Neuron (in vitro differentiated cells): Measurements from ENCODE around the gene GKN2.

Source experiments
- H2AFZ ChIP-seq: one replicate; pipeline ENCODE4 v1.6.1; 2013; ENCODE audit warnings: low read depth, mild to moderate bottlenecking, inconsistent platforms, low read length, moderate library complexity
- H3K27me3 ChIP-seq: one replicate; pipeline ENCODE4 v1.6.1; 2013; ENCODE audit warnings: low read length; ENCODE audit not compliant: insufficient read depth
- H3K36me3 ChIP-seq: one replicate; pipeline ENCODE4 v1.6.1; 2013; ENCODE audit warnings: low read length; ENCODE audit not compliant: insufficient read depth
- H3K4me1 ChIP-seq: one replicate; pipeline ENCODE4 v1.6.1; 2013; ENCODE audit warnings: low read length; ENCODE audit not compliant: insufficient read depth
- H3K4me3 ChIP-seq: 2 replicates; pipeline ENCODE4 v1.5.1; 2013; ENCODE audit warnings: mild to moderate bottlenecking, low read length, moderate library complexity
- H3K9me3 ChIP-seq: one replicate; pipeline ENCODE4 v1.6.1; 2013; ENCODE audit warnings: low read length

Gene GKN2

GRCh38 chr2:68926796-68927195 lies 25.9 kb downstream of the GKN2 start:
- no peaks in the 10 kb centered on the region for H3K36me3 ChIP-seq
- H3K9me3 ChIP-seq, result no peaks in the 10 kb centered on the region
- no peaks in the 10 kb centered on the region for H3K4me1 ChIP-seq
- H2AFZ ChIP-seq, result no peak overlapping the region
- H3K4me3 ChIP-seq, result no peak overlapping the region
- H3K27me3 ChIP-seq, result no peaks in the 10 kb centered on the region

GRCh38 chr2:68925295-68925896 lies 27.3 kb downstream of the GKN2 start:
- Histone ChIP-seq H3K27me3 (no peaks in the 10 kb centered on the region), H3K36me3 (no peaks in the 10 kb centered on the region), H3K4me1 (no peaks in the 10 kb centered on the region), H3K4me3 (no peak overlapping the region), H3K9me3 (no peaks in the 10 kb centered on the region), H2AFZ (no peak overlapping the region)

GRCh38 chr2:68921646-68922045 lies 31.0 kb downstream of the GKN2 start:
- H3K27me3 ChIP-seq, result no peaks in the 10 kb centered on the region
- H3K4me3 ChIP-seq, result no peak overlapping the region
- H3K36me3 ChIP-seq, result no peaks in the 10 kb centered on the region
- H2AFZ ChIP-seq, result no peak overlapping the region
- no peaks in the 10 kb centered on the region for H3K9me3 ChIP-seq
- H3K4me1 ChIP-seq, result no peaks in the 10 kb centered on the region

GRCh38 chr2:68920481-68921170 lies 32.1 kb downstream of the GKN2 start:
- H2AFZ ChIP-seq, result no peak overlapping the region

GRCh38 chr2:68918497-68918896 lies 34.2 kb downstream of the GKN2 start:
- no peaks in the 10 kb centered on the region for H3K27me3 ChIP-seq
- H3K9me3 ChIP-seq, result no peaks in the 10 kb centered on the region
- H2AFZ ChIP-seq, result no peak overlapping the region

More at GRCh38 chr2:68920481-68921170, 32.1 kb downstream of the GKN2 start:
- no peaks in the 10 kb centered on the region for H3K9me3 ChIP-seq
- H3K4me3 ChIP-seq, result no peak overlapping the region
- no peaks in the 10 kb centered on the region for H3K4me1 ChIP-seq
- H3K27me3 ChIP-seq, result no peaks in the 10 kb centered on the region
- no peaks in the 10 kb centered on the region for H3K36me3 ChIP-seq

GRCh38 chr2:68917034-68917718 lies 35.5 kb downstream of the GKN2 start:
- Histone ChIP-seq H3K36me3 (no peaks in the 10 kb centered on the region), H3K9me3 (no peaks in the 10 kb centered on the region), H2AFZ (no peak overlapping the region), H3K27me3 (no peaks in the 10 kb centered on the region), H3K4me3 (no peak overlapping the region), H3K4me1 (no peaks in the 10 kb centered on the region)

More at GRCh38 chr2:68918497-68918896, 34.2 kb downstream of the GKN2 start:
- H3K36me3 ChIP-seq, result no peaks in the 10 kb centered on the region
- no peak overlapping the region for H3K4me3 ChIP-seq
- H3K4me1 ChIP-seq, result no peaks in the 10 kb centered on the region

GRCh38 chr2:68916226-68916625 lies 36.5 kb downstream of the GKN2 start:
- Histone ChIP-seq H3K4me1 (no peaks in the 10 kb centered on the region), H3K9me3 (no peaks in the 10 kb centered on the region), H3K36me3 (no peaks in the 10 kb centered on the region), H3K27me3 (no peaks in the 10 kb centered on the region), H2AFZ (no peak overlapping the region), H3K4me3 (no peak overlapping the region)

- H3K4me1 ChIP-seq, result no peaks in the 10 kb centered on the region
- H3K36me3 ChIP-seq, result no peaks in the 10 kb centered on the region
- no peaks in the 10 kb centered on the region for H3K27me3 ChIP-seq
- H3K9me3 ChIP-seq, result no peaks in the 10 kb centered on the region
- no peak overlapping the region for H3K4me3 ChIP-seq
- H2AFZ ChIP-seq, result no peak overlapping the region
Measured at GRCh38 chr2:68915393-68915792, 37.3 kb downstream of the GKN2 start.

- Histone ChIP-seq H2AFZ (no peak overlapping the region), H3K9me3 (no peaks in the 10 kb centered on the region), H3K4me1 (no peaks in the 10 kb centered on the region), H3K27me3 (no peaks in the 10 kb centered on the region), H3K4me3 (no peak overlapping the region), H3K36me3 (no peaks in the 10 kb centered on the region)
Measured at GRCh38 chr2:68913359-68913758, 39.3 kb downstream of the GKN2 start.

GRCh38 chr2:68912732-68913131 lies 40.0 kb downstream of the GKN2 start:
- H3K9me3 ChIP-seq, result no peaks in the 10 kb centered on the region
- no peak overlapping the region for H3K4me3 ChIP-seq
- H3K36me3 ChIP-seq, result no peaks in the 10 kb centered on the region
- no peaks in the 10 kb centered on the region for H3K4me1 ChIP-seq
- H3K27me3 ChIP-seq, result no peaks in the 10 kb centered on the region
- H2AFZ ChIP-seq, result no peak overlapping the region

- no peaks in the 10 kb centered on the region for H3K36me3 ChIP-seq
- H3K4me3 ChIP-seq, result no peak overlapping the region
- H3K4me1 ChIP-seq, result no peaks in the 10 kb centered on the region
- H3K27me3 ChIP-seq, result no peaks in the 10 kb centered on the region
- H2AFZ ChIP-seq, result no peak overlapping the region
- no peaks in the 10 kb centered on the region for H3K9me3 ChIP-seq
Measured at GRCh38 chr2:68912111-68912510, 40.6 kb downstream of the GKN2 start.

GRCh38 chr2:68911709-68912108 lies 41.0 kb downstream of the GKN2 start:
- no peaks in the 10 kb centered on the region for H3K9me3 ChIP-seq
- no peaks in the 10 kb centered on the region for H3K36me3 ChIP-seq
- H3K4me3 ChIP-seq, result no peak overlapping the region
- no peaks in the 10 kb centered on the region for H3K4me1 ChIP-seq
- H3K27me3 ChIP-seq, result no peaks in the 10 kb centered on the region
- no peak overlapping the region for H2AFZ ChIP-seq

GRCh38 chr2:68911246-68911645 lies 41.4 kb downstream of the GKN2 start:
- Histone ChIP-seq H3K27me3 (no peaks in the 10 kb centered on the region), H3K36me3 (no peaks in the 10 kb centered on the region), H2AFZ (no peak overlapping the region), H3K9me3 (no peaks in the 10 kb centered on the region), H3K4me3 (no peak overlapping the region), H3K4me1 (no peaks in the 10 kb centered on the region)
